HepG2 (cell line): Measurements from ENCODE around the gene ZNF804A.

Source experiments
- CTCF ChIP-seq: sonication (generic); formaldehyde crosslinking; IDR thresholded peaks from 2 replicates; pipeline ENCODE4 v1.5.0; 2020; ENCODE audit warnings: mild to moderate bottlenecking, missing genetic modification reagents, moderate library complexity
- EP300 ChIP-seq, 3 experiments: sonication (generic) in 1 of 3; formaldehyde crosslinking in 1 of 3; IDR thresholded peaks; 2 replicates each; pipeline versions ENCODE4 v1.5.1 to v1.6.1; 2011 to 2020; ENCODE audit warnings: low read depth in 2 of 3, low read length in 2 of 3, borderline replicate concordance in 1 of 3, improper control_type of control experiment in 1 of 3, mild to moderate bottlenecking in 1 of 3, missing genetic modification reagents in 1 of 3, moderate library complexity in 1 of 3
- FOXJ3 ChIP-seq: sonication (generic); formaldehyde crosslinking; IDR thresholded peaks from 2 replicates; pipeline ENCODE4 v1.4.0; 2020; ENCODE audit warnings: missing genetic modification reagents, mild to moderate bottlenecking, borderline replicate concordance
- HMG20B ChIP-seq: conservative IDR thresholded peaks from 2 replicates; pipeline ENCODE4 v1.6.1; 2016; ENCODE audit warnings: missing genetic modification reagents, missing compliant biosample characterization
- HMGXB4 ChIP-seq, 2 experiments: sonication (generic) in 1 of 2; formaldehyde crosslinking in 1 of 2; IDR thresholded peaks; 2 replicates each; pipeline versions ENCODE4 v1.4.0 to v1.6.1; 2018 to 2020; ENCODE audit warnings: missing genetic modification reagents in 2 of 2, borderline replicate concordance in 1 of 2, low read depth in 1 of 2, mild to moderate bottlenecking in 1 of 2, missing biosample characterization in 1 of 2
- MAX ChIP-seq: IDR thresholded peaks from 2 replicates; pipeline ENCODE4 v1.6.1; 2012; ENCODE audit warnings: inconsistent platforms
- MED13 ChIP-seq: sonication (generic); formaldehyde crosslinking; IDR thresholded peaks from 2 replicates; pipeline ENCODE4 v1.5.0; 2020; ENCODE audit warnings: missing genetic modification reagents
- MLXIP ChIP-seq: sonication (generic); formaldehyde crosslinking; IDR thresholded peaks from 2 replicates; pipeline ENCODE4 v1.9.0; 2021; ENCODE audit warnings: missing genetic modification reagents, borderline replicate concordance
- NR2F2 ChIP-seq: IDR thresholded peaks from 2 replicates; pipeline ENCODE4 v1.6.1; 2012; ENCODE audit warnings: low read depth, inconsistent platforms, borderline replicate concordance
- PREB ChIP-seq: sonication (generic); formaldehyde crosslinking; IDR thresholded peaks from 2 replicates; pipeline ENCODE4 v1.4.0; 2020; ENCODE audit warnings: missing genetic modification reagents
- SIN3A ChIP-seq: IDR thresholded peaks from 2 replicates; pipeline ENCODE4 v1.6.1; 2011; ENCODE audit warnings: low read depth, mild to moderate bottlenecking, control low read depth, low read length, borderline replicate concordance
- TBP ChIP-seq: sonication (generic); formaldehyde crosslinking; IDR thresholded peaks from 2 replicates; pipeline ENCODE4 v1.5.0; 2020; ENCODE audit warnings: missing genetic modification reagents
- TP53 ChIP-seq: sonication (generic); formaldehyde crosslinking; conservative IDR thresholded peaks from 2 replicates; pipeline ENCODE4 v1.4.0; 2020; ENCODE audit warnings: missing genetic modification reagents
- ZNF101 ChIP-seq: sonication (generic); formaldehyde crosslinking; IDR thresholded peaks from 2 replicates; pipeline ENCODE4 v1.4.0; 2020; ENCODE audit warnings: mild to moderate bottlenecking, low read depth, missing genetic modification reagents, borderline replicate concordance

- TF ChIP-seq HMG20B (CRISPR knock-in tag) (no peak), NR2F2 (no peak), MLXIP (CRISPR knock-in tag) (no peak), HMGXB4 (CRISPR knock-in tag; IDR thresholded peaks at IDR 0.05; ENCODE audit: borderline replicate concordance in 1 of 2, low read depth in 1 of 2) (no peak), EP300 (IDR thresholded peaks at IDR 0.05; ENCODE audit: low read depth in 2 of 2, low read length in 2 of 2) (no peak), EP300 (CRISPR knock-in tag; IDR thresholded peaks at IDR 0.05; ENCODE audit: borderline replicate concordance) (no peak), MAX (no peak), PREB (CRISPR knock-in tag) (no peak), TBP (CRISPR knock-in tag) (no peak), SIN3A (no peak), TP53 (no peak), MED13 (CRISPR knock-in tag) (no peak), CTCF (CRISPR knock-in tag) (no peak), ZNF101 (no peak), FOXJ3 (no peak)
These were observed 129.5 kb downstream of the ZNF804A start for GRCh38 chr2:184727813-184728212.
